Epidermal melanocyte (primary cell): ENCODE results near the gene LRRC4C.
"Not testable (repeated sequence)": the region's sequence is repeated elsewhere in the genome, so short reads cannot be mapped to it uniquely, and the experiment has no call there.

Experiments used
- DNase-seq: peaks from one replicate; pipeline ENCODE4 v3.0.0; 2011; ENCODE audit warnings: low spot score; ENCODE audit not compliant: insufficient read length

The LRRC4C gene

DNA sequence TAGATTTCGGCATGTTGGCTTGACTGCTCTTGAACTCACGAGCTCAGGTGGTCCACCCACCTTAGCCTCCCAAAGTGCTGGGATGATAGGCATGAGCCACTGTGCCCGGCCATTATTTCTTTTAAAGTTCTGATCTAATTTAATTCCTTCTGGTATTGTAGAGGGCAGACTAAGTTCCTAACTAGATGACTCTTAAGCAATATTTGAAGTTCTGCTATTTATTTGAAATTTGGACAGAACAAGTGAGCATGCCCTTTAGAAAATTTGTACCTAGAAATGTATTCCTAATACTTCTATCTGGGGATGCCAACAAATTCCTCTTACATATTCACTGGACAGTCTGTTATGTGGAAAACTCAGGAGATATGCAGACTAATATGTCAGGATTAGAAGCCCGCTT lies 746.4 kb downstream of the LRRC4C start:
- no peak for DNase-seq

GRCh38 chr11:40701027-40701426 lies 758.4 kb downstream of the LRRC4C start:
- no peak for DNase-seq

- no peak for DNase-seq
Observed at GRCh38 chr11:40689823-40690222, 769.6 kb downstream of the LRRC4C start.

DNA sequence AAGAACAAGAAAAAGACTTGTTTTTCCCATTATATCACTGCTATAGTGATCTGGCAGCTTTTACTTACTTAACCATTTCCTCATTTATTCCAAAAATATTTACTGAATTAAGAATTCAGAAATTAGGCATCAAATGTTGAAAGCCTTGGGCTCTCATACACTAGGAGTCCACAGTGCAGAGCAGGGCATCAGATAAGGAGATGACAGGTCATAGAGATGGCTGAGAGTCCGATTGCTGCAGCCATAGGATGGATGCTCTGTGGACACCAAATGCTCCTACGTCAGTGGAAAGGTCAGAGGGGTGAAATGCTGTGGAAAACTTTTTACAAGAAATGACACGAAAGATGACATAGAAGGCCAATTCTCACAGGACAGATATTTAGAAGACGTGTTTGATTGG lies 771.1 kb downstream of the LRRC4C start:
- DNase-seq, result no peak

- DNase-seq, result no peak
Observed at GRCh38 chr11:40686765-40687164, 772.7 kb downstream of the LRRC4C start.

DNA sequence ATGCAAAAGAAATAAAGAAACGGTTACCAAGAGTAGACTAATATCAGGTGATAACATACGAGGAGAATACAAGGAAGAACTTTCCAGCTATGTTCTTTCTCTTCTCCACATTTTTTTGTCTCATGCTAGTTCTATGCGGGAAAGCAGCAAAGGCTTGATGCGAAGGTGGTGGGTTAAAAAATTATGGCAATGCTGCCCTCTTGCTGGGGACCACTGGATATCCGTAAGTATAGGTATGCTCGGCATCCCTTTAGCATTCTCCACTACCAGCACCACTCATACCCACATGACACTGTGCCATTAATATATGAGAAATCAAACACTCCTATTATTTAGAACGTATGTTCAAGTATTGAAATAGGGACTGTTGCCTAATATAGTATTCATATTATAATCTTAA lies 776.4 kb downstream of the LRRC4C start:
- no peak for DNase-seq

GRCh38 chr11:40679276-40679675 lies 780.2 kb downstream of the LRRC4C start:
- DNase-seq, result no peak

DNA sequence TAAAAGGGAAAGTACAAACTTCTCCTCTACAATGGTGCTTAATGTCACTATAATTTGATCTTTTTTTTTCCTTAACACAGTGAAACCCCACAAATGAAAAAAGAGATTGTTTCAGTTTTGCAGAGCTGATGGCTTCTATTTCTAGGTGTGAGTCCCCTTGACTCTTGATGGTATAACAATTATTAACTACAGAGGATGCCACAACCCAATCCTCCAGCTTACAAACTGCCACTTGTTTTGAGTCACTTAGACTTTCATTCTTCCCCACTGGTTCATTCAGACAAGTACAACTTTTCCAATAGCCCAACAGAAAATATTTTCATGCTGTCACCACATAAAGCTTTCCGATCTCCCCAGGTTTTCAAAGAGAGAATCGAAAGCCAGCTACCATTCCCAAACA lies 812.2 kb downstream of the LRRC4C start:
- DNase-seq, result no peak

DNA sequence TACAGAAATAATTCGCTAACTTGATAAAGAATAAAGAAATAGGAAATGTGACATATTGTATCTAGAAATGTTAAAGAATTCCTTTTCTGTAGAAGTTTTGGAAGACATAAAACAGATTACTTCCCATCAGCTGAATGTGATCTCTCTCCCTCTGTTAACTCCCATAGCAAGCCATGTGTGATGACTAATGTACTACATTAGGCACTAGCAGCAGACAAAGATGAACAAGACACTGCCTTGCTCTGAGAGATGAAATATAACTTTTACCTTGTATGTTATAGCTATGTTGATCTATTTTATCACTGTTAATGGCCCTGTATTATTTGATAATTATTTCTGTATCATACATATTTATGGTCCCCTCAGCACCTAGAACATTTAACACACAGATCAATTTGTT lies 817.2 kb downstream of the LRRC4C start:
- no peak for DNase-seq

DNA sequence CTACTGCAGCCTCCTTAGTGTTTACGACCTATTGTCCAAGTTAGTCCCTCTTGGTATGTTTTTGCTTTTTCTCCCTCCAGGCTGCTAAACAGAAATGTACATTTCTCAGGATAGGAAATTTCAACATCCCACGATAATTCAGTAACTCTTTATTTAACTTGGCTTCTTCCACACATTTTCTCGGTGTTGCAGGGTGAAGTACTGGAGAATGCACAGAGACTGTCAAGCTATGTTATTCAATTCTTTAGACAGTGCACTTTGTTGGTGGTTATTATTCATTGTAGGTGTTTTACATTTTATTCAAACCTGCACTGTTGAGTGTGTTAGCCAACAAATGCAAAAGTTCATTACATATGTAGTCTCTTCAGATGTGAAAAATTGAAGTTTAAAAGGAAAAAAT lies 839.8 kb downstream of the LRRC4C start:
- DNase-seq, result no peak

DNA sequence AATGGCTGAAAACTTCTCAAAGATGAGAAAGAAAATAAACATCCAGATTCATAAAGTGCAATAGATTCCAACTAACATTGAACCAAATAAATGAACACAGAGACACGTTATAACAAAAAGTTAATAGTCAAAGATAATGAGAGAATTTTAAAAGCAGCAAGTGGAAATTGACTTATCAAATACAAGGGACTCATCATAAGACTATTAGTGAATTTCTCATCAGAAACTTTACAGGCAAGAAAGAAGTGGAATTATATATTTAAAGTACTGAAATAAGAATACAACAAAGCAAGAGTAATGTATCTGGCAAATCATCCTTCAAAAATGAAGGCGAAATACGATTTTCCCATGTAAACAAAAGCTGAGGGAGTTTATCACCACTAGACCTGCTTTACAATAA lies 852.7 kb downstream of the LRRC4C start:
- no peak for DNase-seq

GRCh38 chr11:40602866-40603552 lies 856.4 kb downstream of the LRRC4C start:
- DNase-seq, result no peak

DNA sequence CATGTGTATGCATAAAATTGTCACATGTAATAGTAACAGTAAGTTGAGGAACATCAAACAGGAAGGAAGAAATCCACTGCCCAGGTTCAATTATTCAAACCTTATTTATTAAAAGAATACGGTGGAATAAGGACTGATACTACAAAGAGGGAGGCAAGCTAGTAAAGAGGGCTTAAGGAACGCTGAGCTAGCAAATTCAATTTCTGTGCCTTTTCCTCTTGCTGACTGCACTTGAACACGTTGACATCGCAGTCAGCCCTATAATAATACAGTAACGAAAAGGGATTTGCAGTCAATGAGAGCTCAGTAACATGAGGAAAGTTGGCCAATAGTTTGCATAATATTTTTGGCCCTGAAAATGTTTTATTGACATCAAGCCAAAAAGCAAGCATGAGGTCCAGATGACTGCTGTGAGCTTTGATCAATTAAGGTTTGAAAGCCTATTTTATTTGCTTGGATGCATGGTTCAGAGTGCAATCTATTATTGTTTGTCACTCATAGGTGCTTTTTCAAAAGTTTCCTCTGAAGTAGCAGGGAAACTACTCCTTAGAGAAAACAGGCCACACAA lies 861.8 kb downstream of the LRRC4C start:
- no peak for DNase-seq

GRCh38 chr11:40573254-40573891 lies 886.1 kb downstream of the LRRC4C start:
- no peak for DNase-seq

- no peak for DNase-seq
Observed at GRCh38 chr11:40569947-40570531, 889.4 kb downstream of the LRRC4C start.

DNA sequence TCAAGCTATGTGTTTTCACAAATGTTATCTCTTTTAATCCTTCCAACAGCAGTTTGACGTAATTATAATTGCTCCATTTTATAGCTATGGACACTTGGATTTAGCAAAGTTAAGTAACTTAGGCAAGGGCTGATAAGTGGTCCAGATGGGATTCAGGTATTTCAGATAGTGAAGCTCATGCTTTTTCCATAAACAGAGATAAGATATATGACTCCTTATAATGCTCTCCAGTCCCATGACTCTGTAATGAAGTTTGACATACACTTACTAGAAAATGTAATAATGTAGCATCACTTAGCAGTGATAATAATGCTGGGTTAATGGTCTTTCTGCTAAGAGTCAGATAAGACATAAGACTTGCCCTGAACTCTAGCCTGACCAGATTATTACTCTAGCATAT lies 892.1 kb downstream of the LRRC4C start:
- no peak for DNase-seq

- no peak for DNase-seq
Observed at GRCh38 chr11:40544162-40544561, 915.3 kb downstream of the LRRC4C start.

- DNase-seq, result no peak
Observed at GRCh38 chr11:40542821-40543220, 916.6 kb downstream of the LRRC4C start.

GRCh38 chr11:40537734-40538133 lies 921.7 kb downstream of the LRRC4C start:
- DNase-seq, result no peak

GRCh38 chr11:40522080-40522479 lies 937.4 kb downstream of the LRRC4C start:
- DNase-seq, result not testable (repeated sequence)

DNA sequence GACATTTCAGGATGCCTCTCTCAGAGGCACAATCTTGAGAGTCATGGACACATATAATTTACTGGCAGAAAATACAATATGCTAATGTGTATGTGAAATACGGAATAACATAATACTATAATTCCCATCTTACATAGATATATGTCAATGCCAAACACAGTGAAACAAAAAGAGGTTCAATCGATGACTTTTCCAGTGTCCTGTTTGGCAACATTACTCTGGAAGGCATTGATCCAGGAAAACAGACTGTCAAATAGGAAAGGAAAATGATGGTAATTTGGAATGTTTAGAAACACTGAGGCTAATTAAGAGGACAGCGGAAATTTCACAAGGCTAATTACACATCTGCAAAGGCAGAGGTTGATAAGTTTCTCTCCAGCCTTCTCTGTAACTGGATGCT lies 942.3 kb downstream of the LRRC4C start:
- no peak for DNase-seq

GRCh38 chr11:40514124-40514523 lies 945.3 kb downstream of the LRRC4C start:
- no peak for DNase-seq

DNA sequence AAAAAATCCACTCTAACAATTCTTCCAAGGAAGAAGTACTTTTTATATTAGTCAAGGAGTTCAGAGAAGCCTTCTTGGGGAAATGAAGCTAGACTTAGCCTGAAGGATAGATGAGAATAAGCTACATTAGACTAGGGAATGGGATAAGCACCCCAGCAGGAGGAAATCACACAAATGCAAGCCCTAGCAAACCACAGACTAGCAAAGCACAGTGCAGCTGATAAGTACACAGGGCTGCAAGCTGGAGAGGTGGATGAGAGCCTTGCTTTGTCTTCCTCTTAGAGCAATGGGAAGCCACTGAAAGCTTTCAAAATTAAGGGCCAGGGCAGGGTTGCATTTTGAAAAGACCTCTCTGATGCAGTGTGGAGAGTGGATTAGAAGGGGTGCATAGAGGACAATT lies 946.2 kb downstream of the LRRC4C start:
- no peak for DNase-seq
